MCF 10A (cell line): Measurements from ENCODE around the gene EEF1A2. TPM values are rescaled to one million over a fixed set of nuclear protein-coding genes. Genes with fewer than 3 reads are reported as not detected.

ENCODE experiments used
- BruUV-seq: library from RNA; stranded (reverse); fragments of 400-500 nt; replicated peaks from 2 replicates; lab custom pipeline; 2021; lab: Mats Ljungman, UMichigan
- CTCF ChIA-PET: fragments of 300-600 bp; sonication (Branson Sonifier 250); formaldehyde crosslinking; extraction: SDS; loops from one replicate; lab custom pipeline; 2021; ENCODE audit warnings: antibody characterized with exemption, inconsistent platforms; lab: Yijun Ruan, JAX
- POLR2A ChIA-PET: fragments of 300-600, 350-650 bp; sonication (Branson Sonifier 250); formaldehyde crosslinking; extraction: SDS; loops from one replicate; lab custom pipeline; 2020; ENCODE audit warnings: antibody characterized with exemption, inconsistent platforms; lab: Yijun Ruan, JAX
- DNase-seq: peaks from one replicate; pipeline ENCODE4 v3.0.0-alpha.2; 2018; ENCODE audit not compliant: unreplicated experiment
- H3K27ac Mint-ChIP-seq: one replicate; pipeline ENCODE4 v1.8.0; 2022; ENCODE audit warnings: mild to moderate bottlenecking, low read depth, mixed read lengths; ENCODE audit not compliant: unreplicated experiment
- H3K27me3 Mint-ChIP-seq: one replicate; pipeline ENCODE4 v1.8.0; 2022; ENCODE audit warnings: mixed read lengths; ENCODE audit not compliant: insufficient read depth, unreplicated experiment
- H3K36me3 Mint-ChIP-seq: one replicate; pipeline ENCODE4 v1.8.0; 2022; ENCODE audit warnings: mild to moderate bottlenecking, moderate library complexity, mixed read lengths; ENCODE audit not compliant: insufficient read depth, unreplicated experiment
- H3K4me1 Mint-ChIP-seq: one replicate; pipeline ENCODE4 v1.8.0; 2022; ENCODE audit warnings: mixed read lengths; ENCODE audit not compliant: insufficient read depth, unreplicated experiment
- H3K4me3 Mint-ChIP-seq: one replicate; pipeline ENCODE4 v1.8.0; 2022; ENCODE audit warnings: mild to moderate bottlenecking, moderate library complexity, mixed read lengths; ENCODE audit not compliant: unreplicated experiment
- H3K9me3 Mint-ChIP-seq: one replicate; pipeline ENCODE4 v1.8.0; 2022; ENCODE audit warnings: mixed read lengths; ENCODE audit not compliant: unreplicated experiment
- intact Hi-C: fragments of 100-400 bp; cut with micrococcal nuclease; formaldehyde crosslinking; loops from 2 replicates; pipeline ENCODE4 v1.14.1; 2022
- total RNA-seq: library from RNA; stranded (reverse); gene quantifications from 2 replicates; pipeline ENCODE4 v1.2.3, GENCODE V29; 2022
- TF ChIP-seq, protein P1 (sequence below): fragments of 200-600 bp; IDR thresholded peaks from one replicate; pipeline ENCODE4 v1.8.0; 2022; ENCODE audit warnings: antibody characterized with exemption, mild to moderate bottlenecking; ENCODE audit not compliant: unreplicated experiment

Gene EEF1A2
- total RNA-seq, 1 experiment from 2014 or later: 3.3 TPM

DNA sequence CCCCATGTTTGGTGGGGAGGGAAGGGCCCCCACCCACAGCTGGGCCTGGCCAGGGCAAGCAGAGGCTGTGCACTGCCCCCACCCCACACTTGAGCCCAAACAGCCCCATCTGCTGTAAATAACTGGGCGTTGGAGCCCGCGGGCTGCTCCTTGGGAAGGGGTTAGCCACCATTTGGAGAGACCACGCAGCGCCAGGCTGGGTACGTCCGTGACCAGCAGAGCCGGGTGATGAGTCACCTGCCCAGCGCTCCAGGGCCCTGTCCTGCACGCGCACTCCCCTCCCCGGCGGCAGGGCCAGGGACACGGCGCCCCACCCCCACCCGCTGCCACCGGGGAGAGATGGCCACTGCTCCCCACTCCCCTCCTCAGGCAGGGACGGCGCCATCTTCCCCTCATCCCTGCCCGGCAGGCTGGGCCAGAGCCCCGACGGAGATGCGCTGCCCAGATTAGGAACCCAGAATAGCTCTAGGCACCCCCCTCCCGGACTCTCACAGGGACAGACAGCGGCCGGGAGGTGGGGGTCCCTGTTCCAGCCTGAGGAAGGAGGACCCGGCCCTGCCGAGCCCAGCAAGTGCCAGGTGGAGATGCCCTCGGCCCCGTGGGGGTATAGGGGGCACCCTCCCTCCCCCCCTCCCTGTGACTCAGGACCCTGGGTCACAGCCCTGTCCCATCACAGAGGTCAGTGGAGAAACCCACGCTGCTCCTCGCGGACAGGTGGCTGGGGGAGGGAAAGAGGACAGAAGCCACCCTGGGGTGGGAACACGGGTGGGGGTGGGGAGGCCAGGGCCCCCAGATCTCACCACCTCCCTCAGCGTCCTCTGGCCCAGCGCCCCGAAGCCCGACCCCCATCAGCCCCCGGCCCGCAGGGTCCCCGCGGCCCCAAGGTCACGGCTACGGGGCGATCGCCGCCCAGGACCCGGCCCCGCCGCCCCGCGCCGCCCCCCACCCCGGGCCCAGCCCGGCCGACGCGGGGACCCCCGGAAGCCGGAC, 642 bp downstream of the EEF1A2 start:
- POLR2A ChIA-PET: interaction anchor here (2.5 kb wide), 1 partner anchor 22 kb away, joined by 17 read pairs; the partner anchor contains the start of gene PPDPF

DNA sequence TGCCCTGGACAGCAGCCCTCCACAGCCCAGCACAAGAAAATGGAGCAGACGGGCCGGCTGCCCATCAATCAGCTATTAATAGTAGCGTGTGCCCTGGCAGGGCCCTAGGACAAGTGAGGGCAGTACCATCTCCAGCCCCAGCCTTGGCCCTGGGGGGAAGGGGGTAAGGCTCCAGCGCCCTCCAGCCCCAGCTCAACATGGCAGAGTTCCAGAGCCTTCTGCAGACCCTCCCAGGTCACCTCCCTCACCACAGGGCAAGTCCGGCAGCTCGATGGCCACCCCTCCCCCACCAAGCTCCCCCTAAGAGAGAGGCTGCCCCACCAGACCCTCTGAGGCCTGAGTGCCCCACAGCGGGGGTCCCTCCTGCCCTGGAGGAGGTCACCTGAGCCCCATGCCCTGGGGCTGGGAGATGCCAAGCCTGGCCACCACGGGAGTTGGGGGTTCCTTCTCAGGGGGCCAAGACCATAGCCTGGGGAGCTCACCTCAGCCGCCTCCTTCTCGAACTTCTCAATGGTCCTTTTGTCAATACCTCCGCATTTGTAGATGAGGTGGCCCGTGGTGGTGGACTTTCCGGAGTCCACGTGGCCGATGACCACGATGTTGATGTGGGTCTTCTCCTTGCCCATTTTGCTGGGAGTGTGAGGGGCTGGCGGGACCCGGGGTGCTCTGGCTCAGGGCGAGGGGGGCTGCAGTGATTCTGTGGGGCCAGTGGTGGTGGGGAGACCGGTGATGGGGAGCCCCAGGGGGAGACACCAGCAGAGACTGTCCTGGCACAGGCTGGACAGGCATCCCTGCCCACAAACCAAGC, 1.5 kb downstream of the EEF1A2 start:
- Mint-ChIP-seq H3K4me1 (no peaks in the 10 kb centered on the region), H3K27me3 (no peaks in the 10 kb centered on the region), H3K36me3 (peaks cover 4% of the 10 kb centered on the region), H3K9me3 (peaks cover 6% of the 10 kb centered on the region), H3K4me3 (no peak overlapping the region), H3K27ac (no peak overlapping the region)
- intact Hi-C loops: no loop called here
- POLR2A ChIA-PET: interaction anchor here (1.0 to 2.5 kb wide), 4 partner anchors 23 to 209 kb away, joined by 3 to 17 read pairs (median 4); partner anchors contain the start of gene PPDPF
- no peak for DNase-seq
- no TSS peak for BruUV-seq
- CTCF ChIA-PET: interaction anchor here (0.6 to 2.6 kb wide), 20 partner anchors 7 to 750 kb away, joined by 3 to 16 read pairs (median 5); partner anchors contain the start of genes PPDPF and PTK6
- TF ChIP-seq, protein P1, sequence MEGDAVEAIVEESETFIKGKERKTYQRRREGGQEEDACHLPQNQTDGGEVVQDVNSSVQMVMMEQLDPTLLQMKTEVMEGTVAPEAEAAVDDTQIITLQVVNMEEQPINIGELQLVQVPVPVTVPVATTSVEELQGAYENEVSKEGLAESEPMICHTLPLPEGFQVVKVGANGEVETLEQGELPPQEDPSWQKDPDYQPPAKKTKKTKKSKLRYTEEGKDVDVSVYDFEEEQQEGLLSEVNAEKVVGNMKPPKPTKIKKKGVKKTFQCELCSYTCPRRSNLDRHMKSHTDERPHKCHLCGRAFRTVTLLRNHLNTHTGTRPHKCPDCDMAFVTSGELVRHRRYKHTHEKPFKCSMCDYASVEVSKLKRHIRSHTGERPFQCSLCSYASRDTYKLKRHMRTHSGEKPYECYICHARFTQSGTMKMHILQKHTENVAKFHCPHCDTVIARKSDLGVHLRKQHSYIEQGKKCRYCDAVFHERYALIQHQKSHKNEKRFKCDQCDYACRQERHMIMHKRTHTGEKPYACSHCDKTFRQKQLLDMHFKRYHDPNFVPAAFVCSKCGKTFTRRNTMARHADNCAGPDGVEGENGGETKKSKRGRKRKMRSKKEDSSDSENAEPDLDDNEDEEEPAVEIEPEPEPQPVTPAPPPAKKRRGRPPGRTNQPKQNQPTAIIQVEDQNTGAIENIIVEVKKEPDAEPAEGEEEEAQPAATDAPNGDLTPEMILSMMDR: no peak

More for the DNA sequence above, 642 bp downstream of the EEF1A2 start:
- peak; percentile 42 for DNase-seq
- H3K4me1 Mint-ChIP-seq: no peaks in the 10 kb centered on the region
- no TSS peak for BruUV-seq
- intact Hi-C loops: no loop called here
- H3K9me3 Mint-ChIP-seq: no peaks in the 10 kb centered on the region
- H3K27me3 Mint-ChIP-seq: no peaks in the 10 kb centered on the region
- CTCF ChIA-PET: interaction anchor here (2.3 to 2.6 kb wide), 2 partner anchors 23 to 57 kb away, joined by 7 to 16 read pairs; partner anchors contain the start of gene PPDPF
- peak overlapping the region; percentile 31 for H3K4me3 Mint-ChIP-seq
- H3K27ac Mint-ChIP-seq: no peak overlapping the region
- TF ChIP-seq, protein P1: no peak
- no peaks in the 10 kb centered on the region for H3K36me3 Mint-ChIP-seq

DNA sequence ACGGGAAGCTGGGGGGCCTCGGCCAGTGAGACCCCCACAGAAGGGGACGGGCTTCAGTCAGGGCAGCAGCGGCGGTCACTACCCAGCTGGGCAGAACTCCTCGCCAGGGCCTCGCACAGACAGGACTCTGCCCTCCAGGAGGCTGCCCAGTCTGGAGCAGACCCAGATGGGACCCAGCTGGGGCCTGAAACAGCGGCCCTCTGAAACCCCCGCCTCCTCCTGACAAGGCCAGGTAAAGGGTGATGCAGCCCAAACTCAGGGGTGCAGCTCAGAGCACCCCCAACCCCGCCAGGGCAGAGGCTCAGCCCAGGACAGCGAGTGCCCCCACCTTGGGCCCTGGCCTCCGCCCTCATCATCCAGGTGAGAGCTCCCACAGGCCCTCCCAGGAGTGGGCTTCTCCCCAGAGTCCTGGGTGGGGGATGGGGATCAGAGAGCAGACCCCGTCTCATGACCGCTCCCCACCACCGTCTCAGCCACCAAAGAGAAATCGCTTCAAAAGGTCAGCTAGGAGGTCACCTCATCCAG, 2.2 kb downstream of the EEF1A2 start:
- ChIA-PET POLR2A (interaction anchor here (0.6 to 2.5 kb wide), 7 partner anchors 20 to 208 kb away, joined by 3 to 17 read pairs (median 4); partner anchors contain the start of genes PPDPF and PTK6), CTCF (interaction anchor here (0.6 to 2.6 kb wide), 40 partner anchors 8 to 1352 kb away, joined by 3 to 16 read pairs (median 4); partner anchors contain the start of genes PPDPF and PTK6)
- Mint-ChIP-seq H3K9me3 (peaks cover 13% of the 10 kb centered on the region), H3K36me3 (peaks cover 5% of the 10 kb centered on the region), H3K4me1 (no peaks in the 10 kb centered on the region), H3K4me3 (no peak overlapping the region), H3K27ac (no peak overlapping the region), H3K27me3 (no peaks in the 10 kb centered on the region)
- intact Hi-C loops: no loop called here
- no peak for DNase-seq
- BruUV-seq: no TSS peak
- TF ChIP-seq, protein P1: no peak
